HCT116 (cell line): ENCODE results near the gene CBLC. TPM values are rescaled to one million over a fixed set of nuclear protein-coding genes. Genes with fewer than 3 reads are reported as not detected.

Source experiments
- ATAC-seq: fragments of 200-7000 bp; cut with Tn5 transposase; 2 replicates; pipeline ENCODE4 v1.9.1; 2020; ENCODE audit warnings: mild to moderate bottlenecking, moderate library complexity
- BruUV-seq: library from RNA; stranded (reverse); fragments of 400-500 nt; replicated peaks from 2 replicates; lab custom pipeline; 2021; lab: Mats Ljungman, UMichigan
- CTCF ChIA-PET: fragments of 300-600 bp; sonication (Branson Sonifier 250); formaldehyde crosslinking; loops from one replicate; lab custom pipeline; 2021; ENCODE audit warnings: antibody characterized with exemption; lab: Charles Lee
- POLR2A ChIA-PET: fragments of 300-600, 350-600 bp; sonication (Branson Sonifier 250); formaldehyde crosslinking; loops from one replicate; lab custom pipeline; 2021; ENCODE audit warnings: antibody characterized with exemption; lab: Charles Lee
- RAD21 ChIA-PET, 2 experiments: fragments of 300-600 bp; sonication (Branson Sonifier 250); formaldehyde crosslinking; loops; one replicate each; lab custom pipeline; 2023; ENCODE audit warnings: low total read pairs in 2 of 2; ENCODE audit not compliant: uncharacterized antibody in 2 of 2, unreplicated experiment in 2 of 2, low non-redundant PET in 1 of 2; lab: Charles Lee
- DNase-seq: peaks from one replicate; pipeline ENCODE4 v3.0.0-alpha.2; 2010; ENCODE audit warnings: low read depth, low spot score
- H2AFZ ChIP-seq: fragments of 200-600 bp; shearing (Covaris generic), sonication (generic); 2 replicates; pipeline ENCODE4 v1.6.1; 2017; ENCODE audit warnings: low read depth, mixed run types, mixed read lengths, antibody characterized with exemption, low read length; ENCODE audit not compliant: poor library complexity, severe bottlenecking
- H3K27ac ChIP-seq: 2 replicates; pipeline ENCODE4 v1.5.1; 2012; ENCODE audit warnings: low read depth, low read length
- H3K27me3 ChIP-seq: fragments of 200-600 bp; sonication (generic); 2 replicates; pipeline ENCODE4 v1.6.1; 2016; ENCODE audit warnings: mixed run types, low read length, mixed read lengths; ENCODE audit not compliant: insufficient read depth
- H3K36me3 ChIP-seq, 2 experiments: fragments of 200-500 bp in 1 of 2; fragments of 200-600 bp in 1 of 2; sonication (Bioruptor generic) in 1 of 2; sonication (generic) in 1 of 2; 2 replicates each; pipeline versions ENCODE4 v1.5.1 to v1.6.1; 2014 to 2016; ENCODE audit warnings: low read length in 2 of 2, inconsistent platforms in 1 of 2, mixed read lengths in 1 of 2, mixed run types in 1 of 2; ENCODE audit not compliant: insufficient read depth in 2 of 2, control insufficient read depth in 1 of 2
- H3K4me1 ChIP-seq, 2 experiments: fragments of 200-600 bp in 1 of 2; sonication (generic) in 1 of 2; 2 replicates each; pipeline versions ENCODE4 v1.5.1 to v1.6.1; 2012 to 2017; ENCODE audit warnings: low read length in 2 of 2, inconsistent platforms in 1 of 2, mild to moderate bottlenecking in 1 of 2, mixed read lengths in 1 of 2, mixed run types in 1 of 2, moderate library complexity in 1 of 2; ENCODE audit not compliant: insufficient read depth in 2 of 2, control insufficient read depth in 1 of 2
- H3K4me2 ChIP-seq: fragments of 200-600 bp; sonication (generic); 2 replicates; pipeline ENCODE4 v1.6.1; 2017; ENCODE audit warnings: mixed run types, low read length, mixed read lengths
- H3K4me3 ChIP-seq, 2 experiments: fragments of 200-600 bp in 1 of 2; sonication (generic) in 1 of 2; replicated peaks in 1 of 2; 2 replicates each; pipeline ENCODE4 v1.5.1; 2011 to 2016; ENCODE audit warnings: low read length in 2 of 2, control low read depth in 1 of 2, low read depth in 1 of 2, mild to moderate bottlenecking in 1 of 2, mixed read lengths in 1 of 2, mixed run types in 1 of 2
- H3K79me2 ChIP-seq: fragments of 200-600 bp; sonication (generic); 2 replicates; pipeline ENCODE4 v1.6.1; 2017; ENCODE audit warnings: mild to moderate bottlenecking, mixed run types, low read length, moderate library complexity, mixed read lengths; ENCODE audit not compliant: insufficient read depth
- H3K9ac ChIP-seq: fragments of 200-600 bp; sonication (generic); 2 replicates; pipeline ENCODE4 v1.6.1; 2016; ENCODE audit warnings: low read length, mixed read lengths
- H3K9me2 ChIP-seq: fragments of 200-600 bp; sonication (generic), shearing (Covaris generic); 2 replicates; pipeline ENCODE4 v1.6.1; 2017; ENCODE audit warnings: mixed run types, mild to moderate bottlenecking, moderate library complexity; ENCODE audit not compliant: insufficient read depth
- H3K9me3 ChIP-seq, 2 experiments: fragments of 200-500 bp in 1 of 2; fragments of 200-600 bp in 1 of 2; sonication (Bioruptor generic) in 1 of 2; sonication (generic) in 1 of 2; 2 replicates each; pipeline ENCODE4 v1.6.1; 2014 to 2017; ENCODE audit warnings: low read length in 2 of 2, mixed read lengths in 2 of 2, inconsistent platforms in 1 of 2, low read depth in 1 of 2, mild to moderate bottlenecking in 1 of 2, mixed run types in 1 of 2, moderate library complexity in 1 of 2; ENCODE audit not compliant: control insufficient read depth in 1 of 2, insufficient read depth in 1 of 2
- H4K20me1 ChIP-seq: fragments of 200-600 bp; sonication (generic), shearing (Covaris generic); 2 replicates; pipeline ENCODE4 v1.6.1; 2017; ENCODE audit warnings: mixed run types, mild to moderate bottlenecking, moderate library complexity; ENCODE audit not compliant: insufficient read depth
- ELF1 ChIP-seq: IDR thresholded peaks from 2 replicates; pipeline ENCODE4 v1.6.1; 2012; ENCODE audit warnings: low read depth, borderline replicate concordance
- EZH2phosphoT487 ChIP-seq: fragments of 200-600 bp; IDR thresholded peaks from 2 replicates; pipeline ENCODE4 v1.6.1; 2018; ENCODE audit warnings: antibody characterized with exemption, borderline replicate concordance
- JUND ChIP-seq: IDR thresholded peaks from 2 replicates; pipeline ENCODE4 v1.6.1; 2012
- POLR2A ChIP-seq: IDR thresholded peaks from 2 replicates; pipeline ENCODE4 v1.7.0; 2011; ENCODE audit warnings: borderline replicate concordance; ENCODE audit not compliant: insufficient read depth, insufficient read length; ENCODE audit errors: extremely low read depth
- POLR2AphosphoS5 ChIP-seq: IDR thresholded peaks from 2 replicates; pipeline ENCODE4 v1.6.1; 2011; ENCODE audit warnings: mild to moderate bottlenecking, low read depth, low read length, moderate library complexity
- RAD21 ChIP-seq: IDR thresholded peaks from 2 replicates; pipeline ENCODE4 v1.6.1; 2012; ENCODE audit warnings: low read depth, mild to moderate bottlenecking
- SP1 ChIP-seq: IDR thresholded peaks from 2 replicates; pipeline ENCODE4 v1.6.1; 2012; ENCODE audit warnings: low read depth
- YY1 ChIP-seq: IDR thresholded peaks from 2 replicates; pipeline ENCODE4 v1.6.1; 2011; ENCODE audit warnings: low read length, low read depth, moderate library complexity, mild to moderate bottlenecking; ENCODE audit not compliant: insufficient replicate concordance; ENCODE audit errors: extremely low read depth
- intact Hi-C: fragments of 100-400 bp; cut with micrococcal nuclease; formaldehyde crosslinking; loops from 2 replicates; pipeline ENCODE4 v1.10.0; 2022
- total RNA-seq: library from RNA; stranded (reverse); gene quantifications from one replicate; pipeline ENCODE4 v1.2.1, GENCODE V29; 2021; ENCODE audit not compliant: unreplicated experiment
- TF ChIP-seq, protein P1 (sequence below): IDR thresholded peaks from 2 replicates; pipeline ENCODE4 v1.6.1; 2012
- TF ChIP-seq, protein P2 (sequence below): IDR thresholded peaks from 2 replicates; pipeline ENCODE4 v1.6.1; 2011; ENCODE audit warnings: mild to moderate bottlenecking, low read length, moderate library complexity; ENCODE audit not compliant: insufficient replicate concordance; ENCODE audit errors: extremely low read depth
- TF ChIP-seq, protein P3 (sequence below): IDR thresholded peaks from 2 replicates; pipeline ENCODE4 v1.6.1; 2012; ENCODE audit warnings: low read depth
- TF ChIP-seq, protein P4 (sequence below), 3 experiments: fragments of 200-600 bp in 1 of 3; sonication (generic) in 1 of 3; IDR thresholded peaks in 2 of 3; conservative IDR thresholded peaks in 1 of 3; 2 replicates each; pipeline ENCODE4 v1.5.1; 2012 to 2017; ENCODE audit warnings: low read depth in 2 of 3, low read length in 2 of 3, antibody characterized with exemption in 1 of 3, borderline replicate concordance in 1 of 3, control low read depth in 1 of 3, mild to moderate bottlenecking in 1 of 3, mixed read lengths in 1 of 3, mixed run types in 1 of 3, moderate library complexity in 1 of 3; ENCODE audit not compliant: insufficient read depth in 1 of 3
- TF ChIP-seq, protein P5 (sequence below): IDR thresholded peaks from 2 replicates; pipeline ENCODE4 v1.6.1; 2012

Gene CBLC
- total RNA-seq, 1 experiment from 2014 or later, result 54.3 TPM

DNA sequence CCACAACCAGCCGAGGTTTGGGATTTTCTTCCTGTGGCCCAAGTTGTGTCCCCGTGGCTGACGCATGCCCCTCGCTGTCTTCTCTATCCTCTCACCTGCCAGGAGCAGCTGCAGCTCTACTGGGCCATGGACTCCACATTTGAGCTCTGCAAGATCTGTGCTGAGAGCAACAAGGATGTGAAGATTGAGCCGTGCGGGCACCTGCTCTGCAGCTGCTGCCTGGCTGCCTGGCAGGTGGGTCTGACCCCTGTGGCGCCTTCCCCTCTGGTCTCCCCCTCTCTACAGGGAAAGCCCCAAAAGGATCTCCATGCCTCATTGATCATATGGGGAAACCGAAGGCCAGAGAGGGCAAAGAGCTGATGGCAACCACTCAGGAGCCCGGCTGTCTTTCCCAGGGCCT, 14.6 kb downstream of the CBLC start:
- H3K9ac ChIP-seq, result no peak overlapping the region
- H3K27ac ChIP-seq, result no peak overlapping the region
- no peaks in the 10 kb centered on the region for H3K27me3 ChIP-seq
- H3K9me3 ChIP-seq, result no peaks in the 10 kb centered on the region
- no peaks in the 10 kb centered on the region for H4K20me1 ChIP-seq
- ChIA-PET RAD21 (no interaction called here), CTCF (no interaction called here), POLR2A (no interaction called here)
- BruUV-seq, result no TSS peak
- DNase-seq (no peak), ATAC-seq (no peak)
- no peak overlapping the region for H3K4me2 ChIP-seq
- no peaks in the 10 kb centered on the region for H3K4me1 ChIP-seq
- intact Hi-C loops, result no loop called here
- H2AFZ ChIP-seq, result no peak overlapping the region
- H3K36me3 ChIP-seq, result peaks cover 29 to 47% of the 10 kb centered on the region in 2 experiments
- H3K79me2 ChIP-seq, result no peaks in the 10 kb centered on the region; the same call in 1 of the 2 replicates
- TF ChIP-seq, protein P1, sequence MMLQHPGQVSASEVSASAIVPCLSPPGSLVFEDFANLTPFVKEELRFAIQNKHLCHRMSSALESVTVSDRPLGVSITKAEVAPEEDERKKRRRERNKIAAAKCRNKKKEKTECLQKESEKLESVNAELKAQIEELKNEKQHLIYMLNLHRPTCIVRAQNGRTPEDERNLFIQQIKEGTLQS, result no peak
- TF ChIP-seq JUND (no peak), EZH2phosphoT487 (no peak), YY1 (no peak), POLR2AphosphoS5 (no peak), RAD21 (no peak), SP1 (no peak), POLR2A (no peak), ELF1 (no peak)
- TF ChIP-seq, protein P2, sequence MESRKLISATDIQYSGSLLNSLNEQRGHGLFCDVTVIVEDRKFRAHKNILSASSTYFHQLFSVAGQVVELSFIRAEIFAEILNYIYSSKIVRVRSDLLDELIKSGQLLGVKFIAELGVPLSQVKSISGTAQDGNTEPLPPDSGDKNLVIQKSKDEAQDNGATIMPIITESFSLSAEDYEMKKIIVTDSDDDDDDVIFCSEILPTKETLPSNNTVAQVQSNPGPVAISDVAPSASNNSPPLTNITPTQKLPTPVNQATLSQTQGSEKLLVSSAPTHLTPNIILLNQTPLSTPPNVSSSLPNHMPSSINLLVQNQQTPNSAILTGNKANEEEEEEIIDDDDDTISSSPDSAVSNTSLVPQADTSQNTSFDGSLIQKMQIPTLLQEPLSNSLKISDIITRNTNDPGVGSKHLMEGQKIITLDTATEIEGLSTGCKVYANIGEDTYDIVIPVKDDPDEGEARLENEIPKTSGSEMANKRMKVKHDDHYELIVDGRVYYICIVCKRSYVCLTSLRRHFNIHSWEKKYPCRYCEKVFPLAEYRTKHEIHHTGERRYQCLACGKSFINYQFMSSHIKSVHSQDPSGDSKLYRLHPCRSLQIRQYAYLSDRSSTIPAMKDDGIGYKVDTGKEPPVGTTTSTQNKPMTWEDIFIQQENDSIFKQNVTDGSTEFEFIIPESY, result no peak
- TF ChIP-seq, protein P3, sequence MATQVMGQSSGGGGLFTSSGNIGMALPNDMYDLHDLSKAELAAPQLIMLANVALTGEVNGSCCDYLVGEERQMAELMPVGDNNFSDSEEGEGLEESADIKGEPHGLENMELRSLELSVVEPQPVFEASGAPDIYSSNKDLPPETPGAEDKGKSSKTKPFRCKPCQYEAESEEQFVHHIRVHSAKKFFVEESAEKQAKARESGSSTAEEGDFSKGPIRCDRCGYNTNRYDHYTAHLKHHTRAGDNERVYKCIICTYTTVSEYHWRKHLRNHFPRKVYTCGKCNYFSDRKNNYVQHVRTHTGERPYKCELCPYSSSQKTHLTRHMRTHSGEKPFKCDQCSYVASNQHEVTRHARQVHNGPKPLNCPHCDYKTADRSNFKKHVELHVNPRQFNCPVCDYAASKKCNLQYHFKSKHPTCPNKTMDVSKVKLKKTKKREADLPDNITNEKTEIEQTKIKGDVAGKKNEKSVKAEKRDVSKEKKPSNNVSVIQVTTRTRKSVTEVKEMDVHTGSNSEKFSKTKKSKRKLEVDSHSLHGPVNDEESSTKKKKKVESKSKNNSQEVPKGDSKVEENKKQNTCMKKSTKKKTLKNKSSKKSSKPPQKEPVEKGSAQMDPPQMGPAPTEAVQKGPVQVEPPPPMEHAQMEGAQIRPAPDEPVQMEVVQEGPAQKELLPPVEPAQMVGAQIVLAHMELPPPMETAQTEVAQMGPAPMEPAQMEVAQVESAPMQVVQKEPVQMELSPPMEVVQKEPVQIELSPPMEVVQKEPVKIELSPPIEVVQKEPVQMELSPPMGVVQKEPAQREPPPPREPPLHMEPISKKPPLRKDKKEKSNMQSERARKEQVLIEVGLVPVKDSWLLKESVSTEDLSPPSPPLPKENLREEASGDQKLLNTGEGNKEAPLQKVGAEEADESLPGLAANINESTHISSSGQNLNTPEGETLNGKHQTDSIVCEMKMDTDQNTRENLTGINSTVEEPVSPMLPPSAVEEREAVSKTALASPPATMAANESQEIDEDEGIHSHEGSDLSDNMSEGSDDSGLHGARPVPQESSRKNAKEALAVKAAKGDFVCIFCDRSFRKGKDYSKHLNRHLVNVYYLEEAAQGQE, result no peak
- TF ChIP-seq, protein P4, sequence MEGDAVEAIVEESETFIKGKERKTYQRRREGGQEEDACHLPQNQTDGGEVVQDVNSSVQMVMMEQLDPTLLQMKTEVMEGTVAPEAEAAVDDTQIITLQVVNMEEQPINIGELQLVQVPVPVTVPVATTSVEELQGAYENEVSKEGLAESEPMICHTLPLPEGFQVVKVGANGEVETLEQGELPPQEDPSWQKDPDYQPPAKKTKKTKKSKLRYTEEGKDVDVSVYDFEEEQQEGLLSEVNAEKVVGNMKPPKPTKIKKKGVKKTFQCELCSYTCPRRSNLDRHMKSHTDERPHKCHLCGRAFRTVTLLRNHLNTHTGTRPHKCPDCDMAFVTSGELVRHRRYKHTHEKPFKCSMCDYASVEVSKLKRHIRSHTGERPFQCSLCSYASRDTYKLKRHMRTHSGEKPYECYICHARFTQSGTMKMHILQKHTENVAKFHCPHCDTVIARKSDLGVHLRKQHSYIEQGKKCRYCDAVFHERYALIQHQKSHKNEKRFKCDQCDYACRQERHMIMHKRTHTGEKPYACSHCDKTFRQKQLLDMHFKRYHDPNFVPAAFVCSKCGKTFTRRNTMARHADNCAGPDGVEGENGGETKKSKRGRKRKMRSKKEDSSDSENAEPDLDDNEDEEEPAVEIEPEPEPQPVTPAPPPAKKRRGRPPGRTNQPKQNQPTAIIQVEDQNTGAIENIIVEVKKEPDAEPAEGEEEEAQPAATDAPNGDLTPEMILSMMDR (IDR thresholded peaks at IDR 0.05 in 2 of 3, conservative IDR thresholded peaks at IDR 0.05 in 1 of 3; ENCODE audit: borderline replicate concordance in 1 of 3, insufficient read depth in 1 of 3, low read depth in 2 of 3, low read length in 2 of 3), result no peak
- TF ChIP-seq, protein P5, sequence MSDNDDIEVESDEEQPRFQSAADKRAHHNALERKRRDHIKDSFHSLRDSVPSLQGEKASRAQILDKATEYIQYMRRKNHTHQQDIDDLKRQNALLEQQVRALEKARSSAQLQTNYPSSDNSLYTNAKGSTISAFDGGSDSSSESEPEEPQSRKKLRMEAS, result no peak
- H3K4me3 ChIP-seq, result no peak overlapping the region
- no peaks in the 10 kb centered on the region for H3K9me2 ChIP-seq
